HCT116 (cell line): ENCODE results near the gene LGR6. TPM values are rescaled to one million over a fixed set of nuclear protein-coding genes. Genes with fewer than 3 reads are reported as not detected.

ENCODE experiments used
- ATAC-seq: fragments of 200-7000 bp; cut with Tn5 transposase; 2 replicates; pipeline ENCODE4 v1.9.1; 2020; ENCODE audit warnings: mild to moderate bottlenecking, moderate library complexity
- BruUV-seq: library from RNA; stranded (reverse); fragments of 400-500 nt; replicated peaks from 2 replicates; lab custom pipeline; 2021; lab: Mats Ljungman, UMichigan
- CTCF ChIA-PET: fragments of 300-600 bp; sonication (Branson Sonifier 250); formaldehyde crosslinking; loops from one replicate; lab custom pipeline; 2021; ENCODE audit warnings: antibody characterized with exemption; lab: Charles Lee
- POLR2A ChIA-PET: fragments of 300-600, 350-600 bp; sonication (Branson Sonifier 250); formaldehyde crosslinking; loops from one replicate; lab custom pipeline; 2021; ENCODE audit warnings: antibody characterized with exemption; lab: Charles Lee
- RAD21 ChIA-PET, 2 experiments: fragments of 300-600 bp; sonication (Branson Sonifier 250); formaldehyde crosslinking; loops; one replicate each; lab custom pipeline; 2023; ENCODE audit warnings: low total read pairs in 2 of 2; ENCODE audit not compliant: uncharacterized antibody in 2 of 2, unreplicated experiment in 2 of 2, low non-redundant PET in 1 of 2; lab: Charles Lee
- DNase-seq: peaks from one replicate; pipeline ENCODE4 v3.0.0-alpha.2; 2010; ENCODE audit warnings: low read depth, low spot score
- H2AFZ ChIP-seq: fragments of 200-600 bp; shearing (Covaris generic), sonication (generic); 2 replicates; pipeline ENCODE4 v1.6.1; 2017; ENCODE audit warnings: low read depth, mixed run types, mixed read lengths, antibody characterized with exemption, low read length; ENCODE audit not compliant: poor library complexity, severe bottlenecking
- H3K27ac ChIP-seq: 2 replicates; pipeline ENCODE4 v1.5.1; 2012; ENCODE audit warnings: low read depth, low read length
- H3K27me3 ChIP-seq: fragments of 200-600 bp; sonication (generic); 2 replicates; pipeline ENCODE4 v1.6.1; 2016; ENCODE audit warnings: mixed run types, low read length, mixed read lengths; ENCODE audit not compliant: insufficient read depth
- H3K36me3 ChIP-seq, 2 experiments: fragments of 200-500 bp in 1 of 2; fragments of 200-600 bp in 1 of 2; sonication (Bioruptor generic) in 1 of 2; sonication (generic) in 1 of 2; 2 replicates each; pipeline versions ENCODE4 v1.5.1 to v1.6.1; 2014 to 2016; ENCODE audit warnings: low read length in 2 of 2, inconsistent platforms in 1 of 2, mixed read lengths in 1 of 2, mixed run types in 1 of 2; ENCODE audit not compliant: insufficient read depth in 2 of 2, control insufficient read depth in 1 of 2
- H3K4me1 ChIP-seq, 2 experiments: fragments of 200-600 bp in 1 of 2; sonication (generic) in 1 of 2; 2 replicates each; pipeline versions ENCODE4 v1.5.1 to v1.6.1; 2012 to 2017; ENCODE audit warnings: low read length in 2 of 2, inconsistent platforms in 1 of 2, mild to moderate bottlenecking in 1 of 2, mixed read lengths in 1 of 2, mixed run types in 1 of 2, moderate library complexity in 1 of 2; ENCODE audit not compliant: insufficient read depth in 2 of 2, control insufficient read depth in 1 of 2
- H3K4me2 ChIP-seq: fragments of 200-600 bp; sonication (generic); 2 replicates; pipeline ENCODE4 v1.6.1; 2017; ENCODE audit warnings: mixed run types, low read length, mixed read lengths
- H3K4me3 ChIP-seq, 2 experiments: fragments of 200-600 bp in 1 of 2; sonication (generic) in 1 of 2; replicated peaks in 1 of 2; 2 replicates each; pipeline ENCODE4 v1.5.1; 2011 to 2016; ENCODE audit warnings: low read length in 2 of 2, control low read depth in 1 of 2, low read depth in 1 of 2, mild to moderate bottlenecking in 1 of 2, mixed read lengths in 1 of 2, mixed run types in 1 of 2
- H3K79me2 ChIP-seq: fragments of 200-600 bp; sonication (generic); 2 replicates; pipeline ENCODE4 v1.6.1; 2017; ENCODE audit warnings: mild to moderate bottlenecking, mixed run types, low read length, moderate library complexity, mixed read lengths; ENCODE audit not compliant: insufficient read depth
- H3K9ac ChIP-seq: fragments of 200-600 bp; sonication (generic); 2 replicates; pipeline ENCODE4 v1.6.1; 2016; ENCODE audit warnings: low read length, mixed read lengths
- H3K9me2 ChIP-seq: fragments of 200-600 bp; sonication (generic), shearing (Covaris generic); 2 replicates; pipeline ENCODE4 v1.6.1; 2017; ENCODE audit warnings: mixed run types, mild to moderate bottlenecking, moderate library complexity; ENCODE audit not compliant: insufficient read depth
- H3K9me3 ChIP-seq, 2 experiments: fragments of 200-500 bp in 1 of 2; fragments of 200-600 bp in 1 of 2; sonication (Bioruptor generic) in 1 of 2; sonication (generic) in 1 of 2; 2 replicates each; pipeline ENCODE4 v1.6.1; 2014 to 2017; ENCODE audit warnings: low read length in 2 of 2, mixed read lengths in 2 of 2, inconsistent platforms in 1 of 2, low read depth in 1 of 2, mild to moderate bottlenecking in 1 of 2, mixed run types in 1 of 2, moderate library complexity in 1 of 2; ENCODE audit not compliant: control insufficient read depth in 1 of 2, insufficient read depth in 1 of 2
- H4K20me1 ChIP-seq: fragments of 200-600 bp; sonication (generic), shearing (Covaris generic); 2 replicates; pipeline ENCODE4 v1.6.1; 2017; ENCODE audit warnings: mixed run types, mild to moderate bottlenecking, moderate library complexity; ENCODE audit not compliant: insufficient read depth
- ATF3 ChIP-seq: IDR thresholded peaks from 2 replicates; pipeline ENCODE4 v1.6.1; 2012
- CBX3 ChIP-seq: IDR thresholded peaks from 2 replicates; pipeline ENCODE4 v1.6.1; 2012; ENCODE audit warnings: low read depth
- CEBPB ChIP-seq: IDR thresholded peaks from 2 replicates; pipeline ENCODE4 v1.6.1; 2012; ENCODE audit warnings: low read depth
- CTCF ChIP-seq, 3 experiments: fragments of 200-600 bp in 1 of 3; sonication (generic) in 1 of 3; IDR thresholded peaks in 2 of 3; conservative IDR thresholded peaks in 1 of 3; 2 replicates each; pipeline ENCODE4 v1.5.1; 2012 to 2017; ENCODE audit warnings: low read depth in 2 of 3, low read length in 2 of 3, antibody characterized with exemption in 1 of 3, borderline replicate concordance in 1 of 3, control low read depth in 1 of 3, mild to moderate bottlenecking in 1 of 3, mixed read lengths in 1 of 3, mixed run types in 1 of 3, moderate library complexity in 1 of 3; ENCODE audit not compliant: insufficient read depth in 1 of 3
- EGR1 ChIP-seq: IDR thresholded peaks from 2 replicates; pipeline ENCODE4 v1.6.1; 2012; ENCODE audit warnings: low read depth
- ELF1 ChIP-seq: IDR thresholded peaks from 2 replicates; pipeline ENCODE4 v1.6.1; 2012; ENCODE audit warnings: low read depth, borderline replicate concordance
- EZH2 ChIP-seq: fragments of 200-600 bp; sonication (generic); IDR thresholded peaks from 2 replicates; pipeline ENCODE4 v1.6.1; 2017; ENCODE audit warnings: antibody characterized with exemption, mixed run types
- EZH2phosphoT487 ChIP-seq: fragments of 200-600 bp; IDR thresholded peaks from 2 replicates; pipeline ENCODE4 v1.6.1; 2018; ENCODE audit warnings: antibody characterized with exemption, borderline replicate concordance
- JUND ChIP-seq: IDR thresholded peaks from 2 replicates; pipeline ENCODE4 v1.6.1; 2012
- MAX ChIP-seq: IDR thresholded peaks from 2 replicates; pipeline ENCODE4 v1.6.1; 2012
- POLR2A ChIP-seq: IDR thresholded peaks from 2 replicates; pipeline ENCODE4 v1.7.0; 2011; ENCODE audit warnings: borderline replicate concordance; ENCODE audit not compliant: insufficient read depth, insufficient read length; ENCODE audit errors: extremely low read depth
- RAD21 ChIP-seq: IDR thresholded peaks from 2 replicates; pipeline ENCODE4 v1.6.1; 2012; ENCODE audit warnings: low read depth, mild to moderate bottlenecking
- SIN3A ChIP-seq: IDR thresholded peaks from 2 replicates; pipeline ENCODE4 v1.6.1; 2012; ENCODE audit warnings: low read depth
- SP1 ChIP-seq: IDR thresholded peaks from 2 replicates; pipeline ENCODE4 v1.6.1; 2012; ENCODE audit warnings: low read depth
- SRF ChIP-seq: IDR thresholded peaks from 2 replicates; pipeline ENCODE4 v1.6.1; 2012; ENCODE audit warnings: low read depth
- TCF7L2 ChIP-seq: IDR thresholded peaks from 2 replicates; pipeline ENCODE4 v1.7.0; 2011; ENCODE audit warnings: borderline replicate concordance, inconsistent platforms; ENCODE audit not compliant: insufficient read depth, insufficient read length; ENCODE audit errors: extremely low read depth
- ZBTB33 ChIP-seq: IDR thresholded peaks from 2 replicates; pipeline ENCODE4 v1.6.1; 2011; ENCODE audit warnings: mild to moderate bottlenecking, low read length, moderate library complexity; ENCODE audit not compliant: insufficient replicate concordance; ENCODE audit errors: extremely low read depth
- ZFX ChIP-seq: fragments of 450-650 bp; IDR thresholded peaks from 2 replicates; pipeline ENCODE4 v1.6.1; 2017
- intact Hi-C: fragments of 100-400 bp; cut with micrococcal nuclease; formaldehyde crosslinking; loops from 2 replicates; pipeline ENCODE4 v1.10.0; 2022
- total RNA-seq: library from RNA; stranded (reverse); gene quantifications from one replicate; pipeline ENCODE4 v1.2.1, GENCODE V29; 2021; ENCODE audit not compliant: unreplicated experiment

Gene LGR6
- total RNA-seq, 1 experiment from 2014 or later: 0.20 TPM

- no TSS peak for BruUV-seq
- intact Hi-C loops: no loop called here
- Histone ChIP-seq H3K9me2 (no peaks in the 10 kb centered on the region), H4K20me1 (no peaks in the 10 kb centered on the region), H3K4me2 (peak overlapping the region; percentile 52), H3K9me3 (no peaks in the 10 kb centered on the region), H3K27me3 (no peaks in the 10 kb centered on the region), H2AFZ (peak overlapping the region; percentile 76), H3K9ac (no peak overlapping the region), H3K27ac (no peak overlapping the region), H3K36me3 (no peaks in the 10 kb centered on the region), H3K79me2 (no peaks in the 10 kb centered on the region), H3K4me1 (peaks cover 17 to 22% of the 10 kb centered on the region in 2 experiments; a peak in 3 of 4 replicates), H3K4me3 (no peak overlapping the region)
- ATAC-seq (no peak; the same call in 1 of the 2 replicates), DNase-seq (no peak)
- ChIA-PET CTCF (interaction anchor here (0.6 to 2.4 kb wide), 23 partner anchors 8 to 1621 kb away, joined by 3 to 13 read pairs (median 4); partner anchors contain the start of genes ARL8A, ELF3, GPR37L1 and LGR6), RAD21 (no interaction called here), POLR2A (interaction anchor here (0.9 kb wide), 1 partner anchor 145 kb away, joined by 4 read pairs; the partner anchor contains the start of gene ELF3)
- no peak for TF ChIP-seq JUND
- no peak for TF ChIP-seq CBX3
- TF ChIP-seq ATF3: no peak
- no peak for TF ChIP-seq RAD21
- TF ChIP-seq SRF: no peak
- no peak for TF ChIP-seq TCF7L2
- no peak for TF ChIP-seq ZBTB33
- TF ChIP-seq ZFX: no peak
- no peak for TF ChIP-seq POLR2A
- no peak for TF ChIP-seq MAX
- TF ChIP-seq ELF1: no peak
- no peak for TF ChIP-seq EZH2
- TF ChIP-seq CEBPB: no peak
- no peak for TF ChIP-seq CTCF (IDR thresholded peaks at IDR 0.05 in 2 of 3, conservative IDR thresholded peaks at IDR 0.05 in 1 of 3; ENCODE audit: borderline replicate concordance in 1 of 3, insufficient read depth in 1 of 3, low read depth in 2 of 3, low read length in 2 of 3)
- TF ChIP-seq SP1: no peak
- no peak for TF ChIP-seq EZH2phosphoT487
- TF ChIP-seq SIN3A: no peak
- no peak for TF ChIP-seq EGR1
Observed at GRCh38 chr1:202155478-202156021, 38.0 kb upstream of the LGR6 start.
